ENCODE measurements around the gene ANKRD6. TPM values are rescaled to one million over a fixed set of nuclear protein-coding genes. Genes with fewer than 3 reads are reported as not detected.

ANKRD6 gene
- total and polyA plus RNA-seq, 2 donors (not counting 3 experiments of a cell fraction or from before 2014, with no cell fraction given): 3.4 to 9.6 TPM

DNA sequence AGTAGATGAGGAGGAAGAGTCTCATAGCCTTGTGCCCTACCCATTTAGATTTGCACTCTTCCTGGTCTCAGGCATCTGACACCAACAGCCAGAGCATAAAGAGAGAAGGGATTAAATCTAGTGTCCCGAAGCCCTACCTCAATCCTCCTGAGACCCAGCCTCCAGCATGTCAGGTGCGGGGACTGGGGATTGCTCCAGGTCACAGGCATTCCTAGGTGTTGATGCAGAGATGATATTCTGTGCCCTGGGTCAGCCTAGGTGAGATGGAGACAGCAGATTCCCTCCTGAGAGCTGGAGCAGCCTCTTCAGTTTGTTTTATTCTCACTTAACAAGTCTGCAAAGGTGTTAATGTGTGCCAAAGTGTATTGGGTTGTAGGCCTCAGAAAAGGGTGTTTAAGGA lies 89.8 kb downstream of the ANKRD6 start:
- no peaks in the 10 kb centered on the region for H3K9me3 ChIP-seq (replicated peaks; ENCODE audit: control insufficient read depth, insufficient read depth, low read length)
- no peak for TF ChIP-seq JUN (IDR thresholded peaks at IDR 0.05; ENCODE audit: borderline replicate concordance, insufficient read depth, insufficient read length, low read depth)
- no peak for TF ChIP-seq EZH2 (IDR thresholded peaks at IDR 0.05; ENCODE audit: borderline replicate concordance, low read depth, low read length, severe bottlenecking)
- TF ChIP-seq FOS (IDR thresholded peaks at IDR 0.05; ENCODE audit: borderline replicate concordance, insufficient read depth, low read length): no peak
- TF ChIP-seq POLR2AphosphoS5 (IDR thresholded peaks at IDR 0.05; ENCODE audit: insufficient read depth, low read depth, low read length): no peak
- TF ChIP-seq GATA2 (IDR thresholded peaks at IDR 0.05; ENCODE audit: insufficient read depth, insufficient read length, low read depth, low read length): no peak
- no peak for TF ChIP-seq MYC (IDR thresholded peaks at IDR 0.05; ENCODE audit: low read depth, low read length)
- TF ChIP-seq POLR2A (IDR thresholded peaks at IDR 0.05; ENCODE audit: low read depth, low read length): no peak
- TF ChIP-seq, protein P1, sequence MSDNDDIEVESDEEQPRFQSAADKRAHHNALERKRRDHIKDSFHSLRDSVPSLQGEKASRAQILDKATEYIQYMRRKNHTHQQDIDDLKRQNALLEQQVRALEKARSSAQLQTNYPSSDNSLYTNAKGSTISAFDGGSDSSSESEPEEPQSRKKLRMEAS (IDR thresholded peaks at IDR 0.05; ENCODE audit: insufficient read depth, insufficient read length): no peak
- TF ChIP-seq, protein P2, sequence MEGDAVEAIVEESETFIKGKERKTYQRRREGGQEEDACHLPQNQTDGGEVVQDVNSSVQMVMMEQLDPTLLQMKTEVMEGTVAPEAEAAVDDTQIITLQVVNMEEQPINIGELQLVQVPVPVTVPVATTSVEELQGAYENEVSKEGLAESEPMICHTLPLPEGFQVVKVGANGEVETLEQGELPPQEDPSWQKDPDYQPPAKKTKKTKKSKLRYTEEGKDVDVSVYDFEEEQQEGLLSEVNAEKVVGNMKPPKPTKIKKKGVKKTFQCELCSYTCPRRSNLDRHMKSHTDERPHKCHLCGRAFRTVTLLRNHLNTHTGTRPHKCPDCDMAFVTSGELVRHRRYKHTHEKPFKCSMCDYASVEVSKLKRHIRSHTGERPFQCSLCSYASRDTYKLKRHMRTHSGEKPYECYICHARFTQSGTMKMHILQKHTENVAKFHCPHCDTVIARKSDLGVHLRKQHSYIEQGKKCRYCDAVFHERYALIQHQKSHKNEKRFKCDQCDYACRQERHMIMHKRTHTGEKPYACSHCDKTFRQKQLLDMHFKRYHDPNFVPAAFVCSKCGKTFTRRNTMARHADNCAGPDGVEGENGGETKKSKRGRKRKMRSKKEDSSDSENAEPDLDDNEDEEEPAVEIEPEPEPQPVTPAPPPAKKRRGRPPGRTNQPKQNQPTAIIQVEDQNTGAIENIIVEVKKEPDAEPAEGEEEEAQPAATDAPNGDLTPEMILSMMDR (IDR thresholded peaks at IDR 0.05; ENCODE audit: extremely low read depth in 1 of 2, insufficient read depth in 1 of 2, low read depth in 1 of 2, low read length in 2 of 2): no peak
- H3K27ac ChIP-seq (ENCODE audit: insufficient read depth, low read depth, low read length): no peak overlapping the region
- no peaks in the 10 kb centered on the region for H3K9me1 ChIP-seq (replicated peaks; ENCODE audit: control insufficient read depth, extremely low read depth, insufficient read depth, low read length)
- ChIA-PET POLR2A (no interaction called here), CTCF (interaction anchor here (0.8 kb wide), 1 partner anchor 87 kb away, joined by 3 read pairs; no protein-coding TSS in a partner anchor)
- no peak overlapping the region for H2AFZ ChIP-seq (ENCODE audit: low read depth, low read length)
- no peaks in the 10 kb centered on the region for H3K27me3 ChIP-seq (ENCODE audit: control insufficient read depth in 2 of 2, insufficient read depth in 2 of 2, low read length in 2 of 2)
- no peak overlapping the region for H3K9ac ChIP-seq (replicated peaks; ENCODE audit: extremely low read depth, insufficient read depth, low read length)
- BruUV-seq (replicated peaks): no TSS peak
- FAIRE-seq: no peak
- no peak overlapping the region for H3K4me2 ChIP-seq (ENCODE audit: insufficient read depth, low read length)
- H3K4me3 ChIP-seq (replicated peaks in 1 of 3; ENCODE audit: insufficient read depth in 1 of 3, low read depth in 1 of 3, low read length in 3 of 3): no peak overlapping the region
- no peaks in the 10 kb centered on the region for H3K79me2 ChIP-seq (ENCODE audit: control insufficient read depth, insufficient read depth, low read length)
- no peaks in the 10 kb centered on the region for H3K36me3 ChIP-seq (ENCODE audit: control insufficient read depth in 2 of 2, extremely low read depth in 1 of 2, insufficient read depth in 2 of 2, low read length in 2 of 2)
- no peaks in the 10 kb centered on the region for H3K4me1 ChIP-seq (ENCODE audit: control insufficient read depth, extremely low read depth, insufficient read depth, low read length)
- DNase-seq (ENCODE audit: low read depth, low spot score): no peak
- intact Hi-C loops (cut with micrococcal nuclease) (no loop called here), dilution Hi-C loops (cut with MboI; ENCODE audit: extremely low pct_ligation_motif_present, low sequenced_read_pairs) (no loop called here)
- H4K20me1 ChIP-seq (replicated peaks; ENCODE audit: control insufficient read depth, extremely low read depth, insufficient read depth, low read length): no peaks in the 10 kb centered on the region
